H9 (cell line): ENCODE measurements around the gene PROX1. TPM values are rescaled to one million over a fixed set of nuclear protein-coding genes. Genes with fewer than 3 reads are reported as not detected.

ENCODE experiments used
- DNase-seq: peaks from one replicate; pipeline ENCODE4 v3.0.0-alpha.2; 2017
- H2AFZ ChIP-seq: one replicate; pipeline ENCODE4 v1.6.1; 2013; ENCODE audit warnings: mild to moderate bottlenecking, low read length, control low read depth, moderate library complexity
- H2AK5ac ChIP-seq: 2 replicates; pipeline ENCODE4 v1.6.1; 2013; ENCODE audit warnings: low read length, control low read depth, mixed read lengths; ENCODE audit not compliant: insufficient read length
- H2BK120ac ChIP-seq: one replicate; pipeline ENCODE4 v1.6.1; 2013; ENCODE audit warnings: low read depth, mild to moderate bottlenecking, low read length, control low read depth, inconsistent platforms; ENCODE audit not compliant: poor library complexity, severe bottlenecking
- H2BK12ac ChIP-seq: 2 replicates; pipeline ENCODE4 v1.6.1; 2013; ENCODE audit warnings: low read length, control low read depth, mixed read lengths, low read depth; ENCODE audit not compliant: insufficient read length
- H2BK15ac ChIP-seq: 2 replicates; pipeline ENCODE4 v1.6.1; 2013; ENCODE audit warnings: low read depth, low read length, control low read depth
- H2BK20ac ChIP-seq: one replicate; pipeline ENCODE4 v1.6.1; 2013; ENCODE audit warnings: low read depth, mild to moderate bottlenecking, low read length, control low read depth, inconsistent platforms; ENCODE audit not compliant: poor library complexity, severe bottlenecking
- H2BK5ac ChIP-seq: 2 replicates; pipeline ENCODE4 v1.6.1; 2013; ENCODE audit warnings: low read length, control low read depth, mixed read lengths; ENCODE audit not compliant: insufficient read length
- H3K14ac ChIP-seq: 2 replicates; pipeline ENCODE4 v1.6.1; 2013; ENCODE audit warnings: low read length, control low read depth; ENCODE audit not compliant: insufficient read depth
- H3K18ac ChIP-seq: 2 replicates; pipeline ENCODE4 v1.6.1; 2013; ENCODE audit warnings: low read depth, mild to moderate bottlenecking, mixed read lengths, low read length, control low read depth; ENCODE audit not compliant: insufficient read length
- H3K23ac ChIP-seq: 2 replicates; pipeline ENCODE4 v1.6.1; 2013; ENCODE audit warnings: low read length, control low read depth, mixed read lengths, low read depth; ENCODE audit not compliant: insufficient read length
- H3K23me2 ChIP-seq: 2 replicates; pipeline ENCODE4 v1.6.1; 2013; ENCODE audit warnings: low read depth, mild to moderate bottlenecking, mixed read lengths, low read length, control low read depth; ENCODE audit not compliant: insufficient read length, poor library complexity, severe bottlenecking
- H3K27ac ChIP-seq: 2 replicates; pipeline ENCODE4 v1.5.1; 2013; ENCODE audit warnings: low read length, control low read depth, mixed read lengths, low read depth; ENCODE audit not compliant: insufficient read length
- H3K27me3 ChIP-seq: 2 replicates; pipeline ENCODE4 v1.6.1; 2013; ENCODE audit warnings: low read length, control low read depth, inconsistent platforms; ENCODE audit not compliant: insufficient read depth
- H3K4ac ChIP-seq: 2 replicates; pipeline ENCODE4 v1.6.1; 2013; ENCODE audit warnings: low read depth, mild to moderate bottlenecking, control low read depth, inconsistent platforms, low read length, moderate library complexity
- H3K4me1 ChIP-seq: 2 replicates; pipeline ENCODE4 v1.6.1; 2013; ENCODE audit warnings: low read length, control low read depth, inconsistent platforms; ENCODE audit not compliant: insufficient read depth
- H3K4me2 ChIP-seq: 2 replicates; pipeline ENCODE4 v1.6.1; 2013; ENCODE audit warnings: low read length, control low read depth, mixed read lengths; ENCODE audit not compliant: insufficient read length, insufficient read depth
- H3K56ac ChIP-seq: 2 replicates; pipeline ENCODE4 v1.6.1; 2013; ENCODE audit warnings: low read depth, mild to moderate bottlenecking, mixed read lengths, low read length, control low read depth; ENCODE audit not compliant: insufficient read length
- H3K79me1 ChIP-seq: 2 replicates; pipeline ENCODE4 v1.6.1; 2013; ENCODE audit warnings: low read depth, mild to moderate bottlenecking, moderate library complexity, low read length, control low read depth, inconsistent platforms; ENCODE audit not compliant: insufficient read depth, poor library complexity, severe bottlenecking
- H3K79me2 ChIP-seq: 2 replicates; pipeline ENCODE4 v1.6.1; 2013; ENCODE audit warnings: low read length, control low read depth, inconsistent platforms; ENCODE audit not compliant: insufficient read depth
- H3K9ac ChIP-seq: 2 replicates; pipeline ENCODE4 v1.6.1; 2013; ENCODE audit warnings: low read length, control low read depth, mixed read lengths; ENCODE audit not compliant: insufficient read length; ENCODE audit errors: extremely low read depth
- H3K9me3 ChIP-seq: one replicate; pipeline ENCODE4 v1.6.1; 2013; ENCODE audit warnings: low read depth, low read length, inconsistent platforms; ENCODE audit not compliant: control insufficient read depth
- H3T11ph ChIP-seq: one replicate; pipeline ENCODE4 v1.6.1; 2013; ENCODE audit warnings: mild to moderate bottlenecking, low read length, control low read depth, inconsistent platforms
- H4K20me1 ChIP-seq: one replicate; pipeline ENCODE4 v1.6.1; 2013; ENCODE audit not compliant: control insufficient read depth, insufficient read length, insufficient read depth
- H4K5ac ChIP-seq: 2 replicates; pipeline ENCODE4 v1.6.1; 2013; ENCODE audit warnings: low read depth, mild to moderate bottlenecking, mixed read lengths, low read length, control low read depth; ENCODE audit not compliant: insufficient read length
- H4K8ac ChIP-seq: replicated peaks from 2 replicates; pipeline ENCODE4 v1.6.1; 2013; ENCODE audit warnings: low read length, control low read depth, mixed read lengths, low read depth; ENCODE audit not compliant: insufficient read length
- H4K91ac ChIP-seq: 2 replicates; pipeline ENCODE4 v1.6.1; 2013; ENCODE audit warnings: low read depth, mild to moderate bottlenecking, moderate library complexity, mixed read lengths, low read length, control low read depth; ENCODE audit not compliant: insufficient read length
- H3K27ac Mint-ChIP-seq, 3 experiments: 2 replicates in 2 of 3; 3 replicates in 1 of 3; pipeline ENCODE4 v1.8.0; 2020 to 2021; ENCODE audit warnings: mixed read lengths in 3 of 3, mild to moderate bottlenecking in 1 of 3, moderate library complexity in 1 of 3
- H3K27me3 Mint-ChIP-seq: 2 replicates; pipeline ENCODE4 v1.8.0; 2021; ENCODE audit warnings: low read depth, mild to moderate bottlenecking, moderate library complexity, mixed read lengths
- H3K36me3 Mint-ChIP-seq, 3 experiments: 2 replicates in 2 of 3; 3 replicates in 1 of 3; pipeline ENCODE4 v1.8.0; 2020 to 2021; ENCODE audit warnings: low read depth in 3 of 3, mixed read lengths in 3 of 3; ENCODE audit not compliant: insufficient read depth in 1 of 3
- H3K4me1 Mint-ChIP-seq, 2 experiments: 2 replicates each; pipeline ENCODE4 v1.8.0; 2020; ENCODE audit warnings: mixed read lengths in 2 of 2
- H3K4me3 Mint-ChIP-seq, 2 experiments: 2 replicates in 1 of 2; 3 replicates in 1 of 2; pipeline ENCODE4 v1.8.0; 2020 to 2021; ENCODE audit warnings: mild to moderate bottlenecking in 2 of 2, mixed read lengths in 2 of 2, moderate library complexity in 1 of 2
- H3K9me3 Mint-ChIP-seq, 2 experiments: 2 replicates in 1 of 2; 3 replicates in 1 of 2; pipeline ENCODE4 v1.8.0; 2020; ENCODE audit warnings: mild to moderate bottlenecking in 2 of 2, mixed read lengths in 2 of 2, moderate library complexity in 1 of 2
- CTCF ChIP-seq: fragments of 200-600 bp; sonication (generic); conservative IDR thresholded peaks from 3 replicates; pipeline ENCODE4 v1.8.0; 2021; ENCODE audit warnings: antibody characterized with exemption, mild to moderate bottlenecking
- WGBS: extraction: QIAGEN DNeasy Blood & Tissue Kit; methylation state at CpG from one replicate; pipeline ENCODE4 v1.1.7; 2013; ENCODE audit warnings: missing lambda C conversion rate, low lambda C conversion rate, mixed read lengths; ENCODE audit not compliant: insufficient read length; ENCODE audit errors: extremely low coverage; 5-methylcytosine and 5-hydroxymethylcytosine counted together
- total RNA-seq: library from RNA; stranded (reverse); gene quantifications from 2 replicates; pipeline ENCODE4 v1.2.1, GENCODE V29; 2021

Gene PROX1
- total RNA-seq, 1 experiment from 2014 or later: 0.72 TPM

GRCh38 chr1:213998785-213999184, 11.0 kb downstream of the PROX1 start:
- Histone ChIP-seq H3K23ac (no peak overlapping the region), H2AK5ac (no peak overlapping the region), H3K4me1 (no peaks in the 10 kb centered on the region), H3T11ph (no peak overlapping the region), H3K79me2 (no peaks in the 10 kb centered on the region), H4K5ac (no peak overlapping the region), H4K91ac (no peak overlapping the region), H2AFZ (no peak overlapping the region), H3K23me2 (no peaks in the 10 kb centered on the region), H3K9me3 (no peaks in the 10 kb centered on the region), H2BK5ac (no peak overlapping the region), H3K56ac (no peak overlapping the region), H2BK15ac (no peak overlapping the region), H4K20me1 (no peaks in the 10 kb centered on the region), H3K27ac (no peak overlapping the region), H3K79me1 (no peaks in the 10 kb centered on the region), H2BK120ac (no peak overlapping the region), H2BK12ac (no peak overlapping the region), H4K8ac (no peak overlapping the region), H3K18ac (no peak overlapping the region), H3K4ac (no peak overlapping the region), H3K14ac (no peak overlapping the region), H3K4me2 (no peak overlapping the region), H2BK20ac (no peak overlapping the region), H3K27me3 (no peaks in the 10 kb centered on the region), H3K9ac (no peak overlapping the region)
- Mint-ChIP-seq H3K27ac (no peak overlapping the region), H3K4me1 (peaks cover 9 to 15% of the 10 kb centered on the region in 2 experiments), H3K36me3 (no peaks in the 10 kb centered on the region; a peak in 2 of 7 replicates), H3K9me3 (no peaks in the 10 kb centered on the region), H3K4me3 (no peak overlapping the region), H3K27me3 (peaks cover 10% of the 10 kb centered on the region)
- TF ChIP-seq CTCF: no peak
- no CpG with 5 or more reads among the region's 6 CpGs for WGBS
- DNase-seq: no peak
